Adrenal gland (tissue), 12 donors: ENCODE measurements around the gene TMCC2. TPM values are rescaled to one million over a fixed set of nuclear protein-coding genes. Genes with fewer than 3 reads are reported as not detected.

ENCODE experiments used
- DNase-seq, 7 donors: peaks; one replicate each; pipeline ENCODE4 v3.0.0-alpha.2; 2019 to 2020
- H3K27ac ChIP-seq, 5 donors: fragments of 200-600 bp; sonication (generic) in 4 of 5; 1 replicate in 3 of 5; 2 replicates in 2 of 5; pipeline versions ENCODE4 v1.5.1 to v1.8.0; 2016 to 2020; ENCODE audit warnings: mild to moderate bottlenecking in 1 of 5
- H3K27me3 ChIP-seq: fragments of 200-600 bp; 2 replicates; pipeline ENCODE4 v1.8.0; 2021
- H3K36me3 ChIP-seq, 2 donors: fragments of 200-600 bp; replicated peaks in 1 of 2; 1 replicate in 1 of 2; 2 replicates in 1 of 2; pipeline versions ENCODE4 v1.5.1 to v1.8.0; 2018 to 2022
- H3K4me1 ChIP-seq, 2 donors: fragments of 200-600 bp; replicated peaks in 1 of 2; 1 replicate in 1 of 2; 2 replicates in 1 of 2; pipeline versions ENCODE4 v1.5.1 to v1.8.0; 2018 to 2021
- H3K4me3 ChIP-seq, 4 donors: fragments of 200-600 bp; sonication (generic) in 3 of 4; one replicate each; pipeline ENCODE4 v1.5.1; 2016 to 2018
- H3K9me3 ChIP-seq, 3 donors: fragments of 200-600 bp; sonication (generic) in 1 of 3; replicated peaks in 1 of 3; 1 replicate in 2 of 3; 2 replicates in 1 of 3; pipeline versions ENCODE4 v1.5.1 to v1.8.0; 2016 to 2021
- POLR2A ChIP-seq, 2 donors: fragments of 450-650 bp; IDR thresholded peaks; one replicate each; pipeline ENCODE4 v1.6.1; 2017; ENCODE audit warnings: antibody characterized with exemption in 2 of 2, mild to moderate bottlenecking in 2 of 2, moderate library complexity in 1 of 2
- WGBS, 4 donors: extraction: QIAGEN DNeasy Blood & Tissue Kit in 2 of 4; methylation state at CpG; one replicate each; pipeline versions ENCODE4 v1.1.5 to v1.1.7; 2013 to 2017; 5-methylcytosine and 5-hydroxymethylcytosine counted together
- intact Hi-C, 2 donors: fragments of 100-400 bp; cut with DNase I; formaldehyde crosslinking; loops; one replicate each; pipeline versions ENCODE4 v1.14.1 to v1.15.0; 2022 to 2023
- polyA plus RNA-seq, 3 donors: library from polyadenylated mRNA; stranded (reverse); fragments of 200-250 nt in 2 of 3; fragments of 350-450 nt in 1 of 3; fragmentation: Illumina TruSeq in 1 of 3; extraction: RNeasy Lipid Tissue Mini Kit (QIAGEN cat#74804) in 1 of 3; gene quantifications; one replicate each; pipeline ENCODE4 v1.2.3, GENCODE V29; 2013 to 2014
- total RNA-seq, 9 donors: library from RNA; depleted of rRNA in 4 of 9; stranded (reverse); fragments of >200 nt in 4 of 9; fragments of 120-200 nt in 1 of 9; fragmentation: NEBNext Ultra II Directional in 1 of 9; extraction: Animal tissue kit (Norgen Biotek cat#: 25700) in 1 of 9; gene quantifications; one replicate each; pipeline versions ENCODE4 v1.1.0 to v1.2.4, GENCODE V29; 2013 to 2023
- TF ChIP-seq, protein P1 (sequence below), 6 experiments: fragments of 450-650 bp in 4 of 6; fragments of 200-600 bp in 2 of 6; sonication (generic) in 1 of 6; IDR thresholded peaks; 1 replicate in 5 of 6; 2 replicates in 1 of 6; pipeline versions ENCODE4 v1.5.1 to v1.8.0; 2016 to 2021; ENCODE audit warnings: antibody characterized with exemption in 6 of 6, mild to moderate bottlenecking in 2 of 6, moderate library complexity in 1 of 6
- donor health status: healthy with polysubstance abuse.
- donor health status: Bipolar disorder and iron deficiency.
- donor health status: DM: yes; HTN: yes; CAD: no.
- donor health status: DM: no; HTN: no; CAD: no.
- donor health status: DM: no; HTN: no; CAD: no.
- donor health status: DM: yes; HTN: yes; CAD: no.

TMCC2 gene
- total and polyA plus RNA-seq, 12 donors = 2.3 to 33.2 (median 7.5) TPM

DNA sequence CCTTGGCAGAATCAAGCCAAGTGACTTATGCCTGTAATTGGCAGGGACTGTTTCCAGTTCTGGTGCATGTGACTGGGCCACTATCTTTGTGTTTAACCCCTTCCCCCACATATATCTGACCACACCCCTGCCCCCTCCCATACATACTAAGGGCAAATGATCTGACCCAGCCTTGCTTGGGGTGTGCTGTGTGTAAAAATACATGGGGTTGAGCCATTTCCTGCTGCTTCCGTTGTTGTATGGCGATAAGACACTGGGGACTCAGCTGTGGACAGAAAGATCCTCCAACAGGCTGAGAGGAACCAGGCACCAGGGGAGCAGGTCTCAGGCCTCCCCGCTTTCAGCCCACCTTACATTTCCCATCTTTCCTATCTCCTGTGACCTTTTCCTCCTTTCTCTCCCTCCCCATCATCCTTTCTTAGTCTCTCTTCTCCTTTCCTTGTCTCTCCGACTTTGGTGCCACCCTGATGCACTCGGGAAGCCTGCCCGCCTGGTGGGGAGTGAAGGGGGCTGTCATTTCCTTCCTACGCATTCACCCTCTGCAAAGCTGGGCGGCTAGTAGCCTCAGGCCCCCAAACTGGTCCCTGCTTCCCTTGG, 39.7 kb downstream of the TMCC2 start:
- WGBS, 4 donors = 75 to 82% (median 78%) methylated on average over 8 of the region's 8 CpGs
- intact Hi-C loops = no loop called here
- no peak for DNase-seq
- H3K4me3 ChIP-seq = no peak overlapping the region
- TF ChIP-seq, protein P1, sequence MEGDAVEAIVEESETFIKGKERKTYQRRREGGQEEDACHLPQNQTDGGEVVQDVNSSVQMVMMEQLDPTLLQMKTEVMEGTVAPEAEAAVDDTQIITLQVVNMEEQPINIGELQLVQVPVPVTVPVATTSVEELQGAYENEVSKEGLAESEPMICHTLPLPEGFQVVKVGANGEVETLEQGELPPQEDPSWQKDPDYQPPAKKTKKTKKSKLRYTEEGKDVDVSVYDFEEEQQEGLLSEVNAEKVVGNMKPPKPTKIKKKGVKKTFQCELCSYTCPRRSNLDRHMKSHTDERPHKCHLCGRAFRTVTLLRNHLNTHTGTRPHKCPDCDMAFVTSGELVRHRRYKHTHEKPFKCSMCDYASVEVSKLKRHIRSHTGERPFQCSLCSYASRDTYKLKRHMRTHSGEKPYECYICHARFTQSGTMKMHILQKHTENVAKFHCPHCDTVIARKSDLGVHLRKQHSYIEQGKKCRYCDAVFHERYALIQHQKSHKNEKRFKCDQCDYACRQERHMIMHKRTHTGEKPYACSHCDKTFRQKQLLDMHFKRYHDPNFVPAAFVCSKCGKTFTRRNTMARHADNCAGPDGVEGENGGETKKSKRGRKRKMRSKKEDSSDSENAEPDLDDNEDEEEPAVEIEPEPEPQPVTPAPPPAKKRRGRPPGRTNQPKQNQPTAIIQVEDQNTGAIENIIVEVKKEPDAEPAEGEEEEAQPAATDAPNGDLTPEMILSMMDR (IDR thresholded peaks at IDR 0.05) = no peak
- TF ChIP-seq POLR2A (IDR thresholded peaks at IDR 0.05) = no peak
- H3K27ac ChIP-seq = no peak overlapping the region
- no peaks in the 10 kb centered on the region for H3K9me3 ChIP-seq
- no peaks in the 10 kb centered on the region for H3K4me1 ChIP-seq
- peaks cover 0 to 9% of the 10 kb centered on the region in 2 donors for H3K36me3 ChIP-seq
- H3K27me3 ChIP-seq = no peaks in the 10 kb centered on the region

DNA sequence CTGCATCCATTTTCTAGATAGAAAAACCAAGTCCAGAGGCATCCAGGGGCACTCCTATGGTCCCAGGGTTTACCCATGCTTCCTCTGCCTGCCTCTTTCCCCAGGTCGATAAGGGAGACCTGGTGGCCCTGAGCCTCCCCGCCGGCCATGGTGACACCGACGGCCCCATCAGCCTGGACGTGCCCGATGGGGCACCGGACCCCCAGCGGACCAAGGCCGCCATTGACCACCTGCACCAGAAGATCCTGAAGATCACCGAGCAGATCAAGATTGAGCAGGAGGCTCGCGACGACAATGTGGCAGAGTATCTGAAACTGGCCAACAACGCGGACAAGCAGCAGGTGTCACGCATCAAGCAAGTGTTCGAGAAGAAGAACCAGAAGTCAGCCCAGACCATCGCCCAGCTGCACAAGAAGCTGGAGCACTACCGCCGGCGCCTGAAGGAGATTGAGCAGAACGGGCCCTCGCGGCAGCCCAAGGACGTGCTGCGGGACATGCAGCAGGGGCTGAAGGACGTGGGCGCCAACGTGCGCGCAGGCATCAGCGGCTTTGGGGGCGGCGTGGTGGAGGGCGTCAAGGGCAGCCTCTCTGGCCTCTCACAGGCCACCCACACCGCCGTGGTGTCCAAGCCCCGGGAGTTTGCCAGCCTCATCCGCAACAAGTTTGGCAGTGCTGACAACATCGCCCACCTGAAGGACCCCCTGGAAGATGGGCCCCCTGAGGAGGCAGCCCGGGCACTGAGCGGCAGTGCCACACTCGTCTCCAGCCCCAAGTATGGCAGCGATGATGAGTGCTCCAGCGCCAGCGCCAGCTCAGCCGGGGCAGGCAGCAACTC, 41.3 kb downstream of the TMCC2 start:
- Histone ChIP-seq H3K4me3 (no peak overlapping the region), H3K9me3 (no peaks in the 10 kb centered on the region), H3K36me3 (peaks cover 0 to 9% of the 10 kb centered on the region in 2 donors), H3K27ac (no peak overlapping the region), H3K27me3 (no peaks in the 10 kb centered on the region), H3K4me1 (peaks cover 0 to 6% of the 10 kb centered on the region in 2 donors)
- no peak for TF ChIP-seq POLR2A (IDR thresholded peaks at IDR 0.05)
- TF ChIP-seq, protein P1 (IDR thresholded peaks at IDR 0.05) = no peak
- no peak for DNase-seq
- WGBS, 4 donors = 95 to 97% (median 96%) methylated on average over 24 to 48 of the region's 48 CpGs
- intact Hi-C loops = no loop called here

DNA sequence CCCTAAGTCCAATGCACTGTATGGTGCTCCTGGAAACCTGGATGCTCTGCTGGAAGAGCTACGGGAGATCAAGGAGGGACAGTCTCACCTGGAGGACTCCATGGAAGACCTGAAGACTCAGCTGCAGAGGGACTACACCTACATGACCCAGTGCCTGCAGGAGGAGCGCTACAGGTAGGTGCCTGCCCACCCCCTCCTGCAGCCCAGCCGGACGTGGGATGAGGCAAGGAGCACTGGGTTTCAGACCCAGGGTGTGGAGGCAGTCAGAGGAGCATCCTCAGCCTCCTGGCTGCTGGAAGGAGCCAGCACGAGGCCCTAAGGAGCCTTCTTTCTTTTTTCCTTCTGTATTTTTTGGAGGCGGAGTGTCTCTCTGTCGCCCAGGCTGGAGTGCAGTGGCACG, 42.0 kb downstream of the TMCC2 start:
- intact Hi-C loops = loop anchor here (10.0 kb wide), 2 partner anchors 165 to 225 kb away; no protein-coding TSS in a partner anchor
- H3K27ac ChIP-seq = no peak overlapping the region
- WGBS, 4 donors = 89 to 96% (median 93%) methylated on average over 6 to 8 of the region's 8 CpGs
- TF ChIP-seq, protein P1 (IDR thresholded peaks at IDR 0.05) = no peak
- TF ChIP-seq POLR2A (IDR thresholded peaks at IDR 0.05) = no peak
- H3K9me3 ChIP-seq = no peaks in the 10 kb centered on the region
- peaks cover 0 to 9% of the 10 kb centered on the region in 2 donors for H3K36me3 ChIP-seq
- no peak overlapping the region for H3K4me3 ChIP-seq
- DNase-seq = no peak
- H3K27me3 ChIP-seq = no peaks in the 10 kb centered on the region
- H3K4me1 ChIP-seq = peaks cover 0 to 12% of the 10 kb centered on the region in 2 donors

DNA sequence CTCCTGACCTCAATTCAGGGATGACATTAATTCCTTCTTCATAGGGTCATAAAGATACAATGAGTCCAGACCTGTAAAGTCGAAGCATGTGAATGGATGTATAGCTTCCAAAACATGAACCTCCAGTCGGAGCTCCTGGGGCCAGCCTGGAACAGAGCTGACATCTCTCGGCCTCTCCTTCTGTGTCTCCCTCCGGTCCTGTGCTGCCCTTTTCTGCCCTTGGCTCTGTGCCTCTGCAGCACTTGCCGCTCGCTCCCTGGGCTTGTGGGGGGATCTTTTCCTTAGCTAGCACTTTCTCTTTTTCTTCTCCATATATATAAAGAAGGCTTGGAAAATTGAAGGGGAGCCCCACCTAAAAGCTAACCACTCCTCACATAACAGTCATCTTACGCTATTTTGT, 42.5 kb downstream of the TMCC2 start:
- TF ChIP-seq, protein P1 (IDR thresholded peaks at IDR 0.05) = no peak
- no peak for TF ChIP-seq POLR2A (IDR thresholded peaks at IDR 0.05)
- WGBS, 4 donors = 87 to 92% (median 91%) methylated on average over 7 of the region's 7 CpGs
- intact Hi-C loops = loop anchor here (10.0 kb wide), 2 partner anchors 165 to 225 kb away; no protein-coding TSS in a partner anchor

More for the DNA sequence above, 42.5 kb downstream of the TMCC2 start:
- no peaks in the 10 kb centered on the region for H3K27me3 ChIP-seq
- no peak overlapping the region for H3K27ac ChIP-seq
- no peak for DNase-seq
- H3K4me1 ChIP-seq = peaks cover 0 to 12% of the 10 kb centered on the region in 2 donors
- no peak overlapping the region for H3K4me3 ChIP-seq
- H3K9me3 ChIP-seq = no peaks in the 10 kb centered on the region
- peaks cover 0 to 9% of the 10 kb centered on the region in 2 donors for H3K36me3 ChIP-seq
